ENCODE results near the gene PROK1. TPM values are rescaled to one million over a fixed set of nuclear protein-coding genes. Genes with fewer than 3 reads are reported as not detected.

Gene PROK1
- total and polyA plus RNA-seq, 9 donors: not detected

- DNase-seq: no peak
- peaks cover 4% of the 10 kb centered on the region for H3K4me1 ChIP-seq (ENCODE audit: control insufficient read depth, insufficient read depth, low read length)
- H3K9me3 ChIP-seq (replicated peaks; ENCODE audit: control insufficient read depth, low read depth, low read length): no peaks in the 10 kb centered on the region
- H3K27me3 ChIP-seq (ENCODE audit: control insufficient read depth, insufficient read depth, low read length): no peaks in the 10 kb centered on the region
- WGBS (ENCODE audit: insufficient coverage): 83% methylated on average over 1 of the region's 1 CpG
- no peak overlapping the region for H3K27ac ChIP-seq (ENCODE audit: low read length)
- H3K36me3 ChIP-seq (ENCODE audit: control insufficient read depth, insufficient read depth, low read length): no peaks in the 10 kb centered on the region
- H3K4me3 ChIP-seq (ENCODE audit: low read length): no peak overlapping the region
Observed at GRCh38 chr1:110418729-110419128, 32.2 kb upstream of the PROK1 start.

GRCh38 chr1:110420023-110420662 is 30.8 kb upstream of the PROK1 start:
- no peak for DNase-seq
- H3K4me3 ChIP-seq (ENCODE audit: low read length): no peak overlapping the region
- H3K36me3 ChIP-seq (ENCODE audit: control insufficient read depth, insufficient read depth, low read length): no peaks in the 10 kb centered on the region
- no peak overlapping the region for H3K27ac ChIP-seq (ENCODE audit: low read length)
- no peaks in the 10 kb centered on the region for H3K9me3 ChIP-seq (replicated peaks; ENCODE audit: control insufficient read depth, low read depth, low read length)
- no peaks in the 10 kb centered on the region for H3K27me3 ChIP-seq (ENCODE audit: control insufficient read depth, insufficient read depth, low read length)
- WGBS (ENCODE audit: insufficient coverage): 85% methylated on average over 9 of the region's 10 CpGs
- peaks cover 6% of the 10 kb centered on the region for H3K4me1 ChIP-seq (ENCODE audit: control insufficient read depth, insufficient read depth, low read length)

- no peak overlapping the region for H3K27ac ChIP-seq (ENCODE audit: low read length)
- 57% methylated on average over 1 of the region's 2 CpGs for WGBS (ENCODE audit: insufficient coverage)
- H3K9me3 ChIP-seq (replicated peaks; ENCODE audit: control insufficient read depth, low read depth, low read length): no peaks in the 10 kb centered on the region
- peaks cover 4% of the 10 kb centered on the region for H3K27me3 ChIP-seq (ENCODE audit: control insufficient read depth, insufficient read depth, low read length)
- no peak for DNase-seq
- H3K36me3 ChIP-seq (ENCODE audit: control insufficient read depth, insufficient read depth, low read length): no peaks in the 10 kb centered on the region
- H3K4me3 ChIP-seq (ENCODE audit: low read length): no peak overlapping the region
- peaks cover 15% of the 10 kb centered on the region for H3K4me1 ChIP-seq (ENCODE audit: control insufficient read depth, insufficient read depth, low read length)
Observed at GRCh38 chr1:110420874-110421793, 29.8 kb upstream of the PROK1 start.

- no peak overlapping the region for H3K4me3 ChIP-seq (ENCODE audit: low read length)
- peak; percentile 38 for DNase-seq
- no peaks in the 10 kb centered on the region for H3K36me3 ChIP-seq (ENCODE audit: control insufficient read depth, insufficient read depth, low read length)
- 40% methylated on average over 1 of the region's 9 CpGs for WGBS (ENCODE audit: insufficient coverage)
- H3K27me3 ChIP-seq (ENCODE audit: control insufficient read depth, insufficient read depth, low read length): peaks cover 4% of the 10 kb centered on the region
- H3K4me1 ChIP-seq (ENCODE audit: control insufficient read depth, insufficient read depth, low read length): peaks cover 15% of the 10 kb centered on the region
- peak overlapping the region; percentile 22 for H3K27ac ChIP-seq (ENCODE audit: low read length)
- H3K9me3 ChIP-seq (replicated peaks; ENCODE audit: control insufficient read depth, low read depth, low read length): no peaks in the 10 kb centered on the region
Observed at GRCh38 chr1:110424699-110425611, 26.0 kb upstream of the PROK1 start.

GRCh38 chr1:110425612-110426152 is 25.3 kb upstream of the PROK1 start:
- Histone ChIP-seq H3K4me3 (ENCODE audit: low read length) (no peak overlapping the region), H3K9me3 (replicated peaks; ENCODE audit: control insufficient read depth, low read depth, low read length) (no peaks in the 10 kb centered on the region), H3K27me3 (ENCODE audit: control insufficient read depth, insufficient read depth, low read length) (peaks cover 4% of the 10 kb centered on the region), H3K27ac (ENCODE audit: low read length) (no peak overlapping the region), H3K4me1 (ENCODE audit: control insufficient read depth, insufficient read depth, low read length) (peaks cover 15% of the 10 kb centered on the region), H3K36me3 (ENCODE audit: control insufficient read depth, insufficient read depth, low read length) (no peaks in the 10 kb centered on the region)
- peak; percentile 77 for DNase-seq
- WGBS (ENCODE audit: insufficient coverage): 39% methylated on average over 9 of the region's 9 CpGs

- H3K4me3 ChIP-seq (ENCODE audit: low read length): no peak overlapping the region
- peaks cover 15% of the 10 kb centered on the region for H3K4me1 ChIP-seq (ENCODE audit: control insufficient read depth, insufficient read depth, low read length)
- no peak for DNase-seq
- peaks cover 6% of the 10 kb centered on the region for H3K27me3 ChIP-seq (ENCODE audit: control insufficient read depth, insufficient read depth, low read length)
- no peaks in the 10 kb centered on the region for H3K9me3 ChIP-seq (replicated peaks; ENCODE audit: control insufficient read depth, low read depth, low read length)
- WGBS (ENCODE audit: insufficient coverage): 67% methylated on average over 1 of the region's 4 CpGs
- H3K27ac ChIP-seq (ENCODE audit: low read length): no peak overlapping the region
- no peaks in the 10 kb centered on the region for H3K36me3 ChIP-seq (ENCODE audit: control insufficient read depth, insufficient read depth, low read length)
Observed at GRCh38 chr1:110426854-110427253, 24.1 kb upstream of the PROK1 start.

- no peaks in the 10 kb centered on the region for H3K9me3 ChIP-seq (replicated peaks; ENCODE audit: control insufficient read depth, low read depth, low read length)
- H3K4me1 ChIP-seq (ENCODE audit: control insufficient read depth, insufficient read depth, low read length): peaks cover 15% of the 10 kb centered on the region
- no peak for DNase-seq
- H3K36me3 ChIP-seq (ENCODE audit: control insufficient read depth, insufficient read depth, low read length): no peaks in the 10 kb centered on the region
- 30% methylated on average over 2 of the region's 4 CpGs for WGBS (ENCODE audit: insufficient coverage)
- H3K27me3 ChIP-seq (ENCODE audit: control insufficient read depth, insufficient read depth, low read length): peaks cover 6% of the 10 kb centered on the region
- no peak overlapping the region for H3K27ac ChIP-seq (ENCODE audit: low read length)
- no peak overlapping the region for H3K4me3 ChIP-seq (ENCODE audit: low read length)
Observed at GRCh38 chr1:110428946-110429345, 22.0 kb upstream of the PROK1 start.

- Histone ChIP-seq H3K4me1 (ENCODE audit: control insufficient read depth, insufficient read depth, low read length) (peaks cover 7% of the 10 kb centered on the region), H3K4me3 (ENCODE audit: low read length) (no peak overlapping the region), H3K27me3 (ENCODE audit: control insufficient read depth, insufficient read depth, low read length) (peaks cover 6% of the 10 kb centered on the region), H3K36me3 (ENCODE audit: control insufficient read depth, insufficient read depth, low read length) (no peaks in the 10 kb centered on the region), H3K27ac (ENCODE audit: low read length) (no peak overlapping the region), H3K9me3 (replicated peaks; ENCODE audit: control insufficient read depth, low read depth, low read length) (no peaks in the 10 kb centered on the region)
- WGBS (ENCODE audit: insufficient coverage): 69% methylated on average over 3 of the region's 6 CpGs
- no peak for DNase-seq
Observed at GRCh38 chr1:110430366-110430765, 20.6 kb upstream of the PROK1 start.

GRCh38 chr1:110430901-110431300 is 20.0 kb upstream of the PROK1 start:
- Histone ChIP-seq H3K9me3 (replicated peaks; ENCODE audit: control insufficient read depth, low read depth, low read length) (no peaks in the 10 kb centered on the region), H3K36me3 (ENCODE audit: control insufficient read depth, insufficient read depth, low read length) (no peaks in the 10 kb centered on the region), H3K4me1 (ENCODE audit: control insufficient read depth, insufficient read depth, low read length) (peaks cover 2% of the 10 kb centered on the region), H3K27ac (ENCODE audit: low read length) (no peak overlapping the region), H3K4me3 (ENCODE audit: low read length) (no peak overlapping the region), H3K27me3 (ENCODE audit: control insufficient read depth, insufficient read depth, low read length) (peaks cover 3% of the 10 kb centered on the region)
- no CpG with 5 or more reads among the region's 4 CpGs for WGBS (ENCODE audit: insufficient coverage)
- no peak for DNase-seq
